Caco-2 (cell line): ENCODE measurements around the gene C17orf50. TPM values are rescaled to one million over a fixed set of nuclear protein-coding genes. Genes with fewer than 3 reads are reported as not detected.

Experiments
- BruUV-seq: library from RNA; stranded (reverse); fragments of 400-500 nt; replicated peaks from 2 replicates; lab custom pipeline; 2021; lab: Mats Ljungman, UMichigan
- CTCF ChIA-PET: fragments of 300-600 bp; sonication (Branson Sonifier 250); formaldehyde crosslinking; loops from one replicate; lab custom pipeline; 2022; ENCODE audit warnings: antibody characterized with exemption; lab: Charles Lee
- POLR2A ChIA-PET: fragments of 300-600 bp; sonication (Branson Sonifier 250); formaldehyde crosslinking; loops from one replicate; lab custom pipeline; 2022; ENCODE audit warnings: antibody characterized with exemption; lab: Charles Lee
- DNase-seq, 2 experiments: peaks; one replicate each; pipeline versions ENCODE4 v3.0.0 to v3.0.0-alpha.2; 2020 to 2022
- H3K27me3 ChIP-seq: replicated peaks from 2 replicates; pipeline ENCODE4 v1.6.0; 2011; ENCODE audit warnings: low read length; ENCODE audit not compliant: control insufficient read depth, insufficient read depth
- H3K36me3 ChIP-seq: 2 replicates; pipeline ENCODE4 v1.5.1; 2011; ENCODE audit warnings: low read length; ENCODE audit not compliant: control insufficient read depth, insufficient read depth
- H3K4me1 ChIP-seq: fragments of 250-450 bp; sonication (Bioruptor Pico); 2 replicates; pipeline ENCODE4 v1.5.1; 2020; ENCODE audit warnings: mild to moderate bottlenecking
- H3K4me3 ChIP-seq: 2 replicates; pipeline ENCODE4 v1.5.1; 2011; ENCODE audit warnings: low read depth, mild to moderate bottlenecking, control low read depth, low read length
- H3K9me3 ChIP-seq: fragments of 250-450 bp; sonication (Bioruptor Pico); 2 replicates; pipeline ENCODE4 v1.5.1; 2020; ENCODE audit warnings: mild to moderate bottlenecking, moderate library complexity
- H3K27ac Mint-ChIP-seq: one replicate; pipeline ENCODE4 v1.8.0; 2022; ENCODE audit warnings: mixed read lengths; ENCODE audit not compliant: unreplicated experiment
- H3K27me3 Mint-ChIP-seq: one replicate; pipeline ENCODE4 v1.8.0; 2022; ENCODE audit warnings: mixed read lengths; ENCODE audit not compliant: insufficient read depth, unreplicated experiment
- H3K36me3 Mint-ChIP-seq: one replicate; pipeline ENCODE4 v1.8.0; 2022; ENCODE audit warnings: mild to moderate bottlenecking, mixed read lengths; ENCODE audit not compliant: insufficient read depth, unreplicated experiment
- H3K4me1 Mint-ChIP-seq: one replicate; pipeline ENCODE4 v1.8.0; 2022; ENCODE audit warnings: low read depth, mixed read lengths; ENCODE audit not compliant: unreplicated experiment
- H3K4me3 Mint-ChIP-seq: one replicate; pipeline ENCODE4 v1.8.0; 2022; ENCODE audit warnings: mild to moderate bottlenecking, moderate library complexity, mixed read lengths; ENCODE audit not compliant: unreplicated experiment
- H3K9me3 Mint-ChIP-seq: one replicate; pipeline ENCODE4 v1.8.0; 2022; ENCODE audit warnings: mixed read lengths; ENCODE audit not compliant: unreplicated experiment
- CTCF ChIP-seq, 2 experiments: fragments of 200-600 bp in 1 of 2; IDR thresholded peaks; 1 replicate in 1 of 2; 2 replicates in 1 of 2; pipeline versions ENCODE4 v1.5.1 to v1.8.0; 2011 to 2022; ENCODE audit warnings: antibody characterized with exemption in 1 of 2, control low read depth in 1 of 2, inconsistent platforms in 1 of 2, low read depth in 1 of 2, low read length in 1 of 2, mild to moderate bottlenecking in 1 of 2, moderate library complexity in 1 of 2; ENCODE audit not compliant: insufficient read depth in 1 of 2, severe bottlenecking in 1 of 2, unreplicated experiment in 1 of 2
- intact Hi-C: fragments of 100-400 bp; cut with micrococcal nuclease; formaldehyde crosslinking; loops from one replicate; pipeline ENCODE4 v1.10.0; 2022; ENCODE audit not compliant: unreplicated experiment
- total RNA-seq: library from RNA; stranded (reverse); gene quantifications from 2 replicates; pipeline ENCODE4 v1.2.3, GENCODE V29; 2022

Gene C17orf50
- total RNA-seq, 1 experiment from 2014 or later, result not detected

GRCh38 chr17:35716897-35717465 lies 43.7 kb upstream of the C17orf50 start:
- no peak for TF ChIP-seq CTCF (IDR thresholded peaks at IDR 0.05; ENCODE audit: insufficient read depth in 1 of 2, low read depth in 1 of 2, low read length in 1 of 2, severe bottlenecking in 1 of 2, unreplicated experiment in 1 of 2)
- Histone ChIP-seq H3K27me3 (no peaks in the 10 kb centered on the region), H3K4me1 (no peaks in the 10 kb centered on the region), H3K36me3 (peaks cover 2% of the 10 kb centered on the region), H3K9me3 (no peaks in the 10 kb centered on the region), H3K4me3 (no peak overlapping the region)
- Mint-ChIP-seq H3K27me3 (no peaks in the 10 kb centered on the region), H3K4me1 (peaks cover 8% of the 10 kb centered on the region), H3K36me3 (peaks cover 43% of the 10 kb centered on the region), H3K27ac (no peak overlapping the region), H3K9me3 (no peaks in the 10 kb centered on the region), H3K4me3 (no peak overlapping the region)
- DNase-seq, result no peak
- intact Hi-C loops, result no loop called here
- POLR2A ChIA-PET, result no interaction called here
- CTCF ChIA-PET, result no interaction called here
- no TSS peak for BruUV-seq

GRCh38 chr17:35717475-35717874 lies 43.2 kb upstream of the C17orf50 start:
- no peak for TF ChIP-seq CTCF (IDR thresholded peaks at IDR 0.05; ENCODE audit: insufficient read depth in 1 of 2, low read depth in 1 of 2, low read length in 1 of 2, severe bottlenecking in 1 of 2, unreplicated experiment in 1 of 2)
- no peak overlapping the region for H3K4me3 ChIP-seq
- intact Hi-C loops, result no loop called here
- Mint-ChIP-seq H3K36me3 (peaks cover 40% of the 10 kb centered on the region), H3K9me3 (no peaks in the 10 kb centered on the region), H3K4me1 (peaks cover 8% of the 10 kb centered on the region), H3K27ac (no peak overlapping the region), H3K27me3 (no peaks in the 10 kb centered on the region), H3K4me3 (no peak overlapping the region)
- no peaks in the 10 kb centered on the region for H3K27me3 ChIP-seq
- ChIA-PET POLR2A (interaction anchor here (0.6 kb wide), 1 partner anchor 32 kb away, joined by 7 read pairs; no protein-coding TSS in a partner anchor), CTCF (interaction anchor here (0.6 kb wide), 1 partner anchor 11 kb away, joined by 3 read pairs; no protein-coding TSS in a partner anchor)
- BruUV-seq, result no TSS peak
- peaks cover 2% of the 10 kb centered on the region for H3K36me3 ChIP-seq
- no peaks in the 10 kb centered on the region for H3K4me1 ChIP-seq
- no peak for DNase-seq
- no peaks in the 10 kb centered on the region for H3K9me3 ChIP-seq

- Histone ChIP-seq H3K27me3 (no peaks in the 10 kb centered on the region), H3K4me1 (no peaks in the 10 kb centered on the region), H3K9me3 (no peaks in the 10 kb centered on the region), H3K4me3 (no peak overlapping the region), H3K36me3 (peaks cover 2% of the 10 kb centered on the region; the same call in 1 of the 2 replicates)
- H3K9me3 Mint-ChIP-seq, result no peaks in the 10 kb centered on the region
- peaks cover 5% of the 10 kb centered on the region for H3K4me1 Mint-ChIP-seq
- ChIA-PET CTCF (no interaction called here), POLR2A (no interaction called here)
- no peak overlapping the region for H3K27ac Mint-ChIP-seq
- no peak for TF ChIP-seq CTCF (IDR thresholded peaks at IDR 0.05; ENCODE audit: insufficient read depth in 1 of 2, low read depth in 1 of 2, low read length in 1 of 2, severe bottlenecking in 1 of 2, unreplicated experiment in 1 of 2)
- no peak for DNase-seq
- no peaks in the 10 kb centered on the region for H3K27me3 Mint-ChIP-seq
- intact Hi-C loops, result no loop called here
- H3K4me3 Mint-ChIP-seq, result no peak overlapping the region
- peaks cover 53% of the 10 kb centered on the region for H3K36me3 Mint-ChIP-seq
- BruUV-seq, result no TSS peak
Observed at GRCh38 chr17:35723735-35724134, 37.0 kb upstream of the C17orf50 start.
